Tibial artery (tissue), 4 donors: ENCODE results near the gene FARS2.

Source experiments
- DNase-seq, 2 donors: peaks; one replicate each; pipeline ENCODE4 v3.0.0-alpha.2; 2019
- H3K27ac ChIP-seq, 2 donors: fragments of 200-600 bp; sonication (generic) in 1 of 2; 1 replicate in 1 of 2; 2 replicates in 1 of 2; pipeline ENCODE4 v1.5.1; 2018 to 2019; ENCODE audit warnings: mild to moderate bottlenecking in 1 of 2
- H3K27me3 ChIP-seq, 2 donors: fragments of 200-600 bp; sonication (generic) in 1 of 2; one replicate each; pipeline versions ENCODE4 v1.5.1 to v1.6.0; 2016 to 2019
- H3K36me3 ChIP-seq, 3 donors: fragments of 200-600 bp; sonication (generic) in 2 of 3; one replicate each; pipeline ENCODE4 v1.5.1; 2016 to 2019; ENCODE audit warnings: mild to moderate bottlenecking in 2 of 3
- H3K4me1 ChIP-seq, 4 donors: fragments of 200-600 bp; sonication (generic) in 2 of 4; 1 replicate in 3 of 4; 2 replicates in 1 of 4; pipeline ENCODE4 v1.5.1; 2016 to 2019
- H3K4me3 ChIP-seq, 2 donors: fragments of 200-600 bp; sonication (generic) in 1 of 2; 1 replicate in 1 of 2; 2 replicates in 1 of 2; pipeline ENCODE4 v1.5.1; 2018 to 2019; ENCODE audit warnings: mild to moderate bottlenecking in 2 of 2
- H3K9me3 ChIP-seq, 3 donors: fragments of 200-600 bp; sonication (generic) in 1 of 3; one replicate each; pipeline ENCODE4 v1.5.1; 2016 to 2019
- intact Hi-C: fragments of 100-400 bp; cut with DNase I; formaldehyde crosslinking; loops from one replicate; pipeline ENCODE4 v1.15.0; 2023; ENCODE audit warnings: low total_unique reads
- TF ChIP-seq, protein P1 (sequence below), 2 experiments: fragments of 200-600 bp in 1 of 2; fragments of 450-650 bp in 1 of 2; IDR thresholded peaks; one replicate each; pipeline ENCODE4 v1.5.1; 2017 to 2019; ENCODE audit warnings: antibody characterized with exemption in 2 of 2, mild to moderate bottlenecking in 1 of 2, moderate library complexity in 1 of 2

The FARS2 gene

DNA sequence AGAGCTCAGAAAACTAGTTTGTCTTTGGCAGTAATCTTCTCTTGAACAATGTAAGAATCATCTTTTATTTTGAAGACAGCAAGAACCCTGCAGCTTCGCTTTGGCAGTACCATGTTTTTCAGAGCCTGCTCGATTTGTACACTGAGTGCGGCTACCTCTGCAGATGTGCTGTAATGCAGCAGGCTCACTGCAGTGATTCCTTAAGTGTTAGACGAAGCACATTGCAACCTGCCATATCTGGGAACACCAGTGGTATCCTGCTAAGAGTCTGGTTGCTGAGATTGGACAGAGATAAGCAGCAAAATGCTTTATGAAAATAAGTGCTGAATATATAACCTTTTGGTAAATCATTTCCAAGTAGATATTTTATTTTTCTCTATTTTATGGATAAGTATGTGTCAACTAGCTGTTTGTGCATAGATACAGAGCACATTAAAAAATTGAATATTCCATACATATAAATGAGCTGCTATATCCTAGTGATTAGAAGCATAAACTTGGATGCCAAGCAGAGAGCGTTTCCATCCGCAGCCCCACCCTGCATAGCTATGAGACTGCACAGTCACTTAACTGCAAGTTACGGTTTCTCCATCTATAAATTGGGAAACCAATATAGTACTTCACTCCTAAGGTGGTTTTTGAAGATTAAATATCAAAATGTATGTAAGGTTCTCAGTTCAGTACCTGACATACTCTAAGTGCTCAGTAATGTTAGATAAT is 328.3 kb downstream of the FARS2 start:
- Histone ChIP-seq H3K4me1 (no peaks in the 10 kb centered on the region), H3K9me3 (no peaks in the 10 kb centered on the region), H3K4me3 (no peak overlapping the region), H3K27me3 (no peaks in the 10 kb centered on the region), H3K27ac (no peak overlapping the region), H3K36me3 (no peaks in the 10 kb centered on the region)
- intact Hi-C loops = no loop called here
- no peak for DNase-seq
- TF ChIP-seq, protein P1, sequence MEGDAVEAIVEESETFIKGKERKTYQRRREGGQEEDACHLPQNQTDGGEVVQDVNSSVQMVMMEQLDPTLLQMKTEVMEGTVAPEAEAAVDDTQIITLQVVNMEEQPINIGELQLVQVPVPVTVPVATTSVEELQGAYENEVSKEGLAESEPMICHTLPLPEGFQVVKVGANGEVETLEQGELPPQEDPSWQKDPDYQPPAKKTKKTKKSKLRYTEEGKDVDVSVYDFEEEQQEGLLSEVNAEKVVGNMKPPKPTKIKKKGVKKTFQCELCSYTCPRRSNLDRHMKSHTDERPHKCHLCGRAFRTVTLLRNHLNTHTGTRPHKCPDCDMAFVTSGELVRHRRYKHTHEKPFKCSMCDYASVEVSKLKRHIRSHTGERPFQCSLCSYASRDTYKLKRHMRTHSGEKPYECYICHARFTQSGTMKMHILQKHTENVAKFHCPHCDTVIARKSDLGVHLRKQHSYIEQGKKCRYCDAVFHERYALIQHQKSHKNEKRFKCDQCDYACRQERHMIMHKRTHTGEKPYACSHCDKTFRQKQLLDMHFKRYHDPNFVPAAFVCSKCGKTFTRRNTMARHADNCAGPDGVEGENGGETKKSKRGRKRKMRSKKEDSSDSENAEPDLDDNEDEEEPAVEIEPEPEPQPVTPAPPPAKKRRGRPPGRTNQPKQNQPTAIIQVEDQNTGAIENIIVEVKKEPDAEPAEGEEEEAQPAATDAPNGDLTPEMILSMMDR (IDR thresholded peaks at IDR 0.05) = no peak

DNA sequence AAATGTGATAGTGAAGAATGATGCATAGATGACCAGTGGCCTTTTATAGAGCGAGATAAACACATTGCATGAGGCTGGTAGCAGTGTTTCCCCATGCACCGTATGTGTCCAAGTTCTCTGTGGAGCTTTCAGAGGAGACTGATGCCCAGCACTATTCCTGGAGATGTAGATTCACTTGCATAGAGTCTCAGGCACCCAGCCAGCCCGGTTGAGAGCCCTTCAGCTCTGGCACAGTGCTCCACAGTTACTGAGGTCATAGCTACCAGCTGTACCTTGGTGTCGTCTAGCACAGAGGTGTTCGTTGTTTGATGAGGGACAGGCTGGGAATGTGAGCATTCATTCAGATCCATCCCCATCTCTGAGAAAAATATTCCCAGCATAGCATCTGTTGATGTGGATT is 328.9 kb downstream of the FARS2 start:
- intact Hi-C loops = no loop called here
- no peaks in the 10 kb centered on the region for H3K9me3 ChIP-seq
- no peaks in the 10 kb centered on the region for H3K4me1 ChIP-seq
- no peaks in the 10 kb centered on the region for H3K27me3 ChIP-seq
- no peak overlapping the region for H3K27ac ChIP-seq
- DNase-seq = no peak
- no peaks in the 10 kb centered on the region for H3K36me3 ChIP-seq
- H3K4me3 ChIP-seq = no peak overlapping the region
- TF ChIP-seq, protein P1 (IDR thresholded peaks at IDR 0.05) = no peak

DNA sequence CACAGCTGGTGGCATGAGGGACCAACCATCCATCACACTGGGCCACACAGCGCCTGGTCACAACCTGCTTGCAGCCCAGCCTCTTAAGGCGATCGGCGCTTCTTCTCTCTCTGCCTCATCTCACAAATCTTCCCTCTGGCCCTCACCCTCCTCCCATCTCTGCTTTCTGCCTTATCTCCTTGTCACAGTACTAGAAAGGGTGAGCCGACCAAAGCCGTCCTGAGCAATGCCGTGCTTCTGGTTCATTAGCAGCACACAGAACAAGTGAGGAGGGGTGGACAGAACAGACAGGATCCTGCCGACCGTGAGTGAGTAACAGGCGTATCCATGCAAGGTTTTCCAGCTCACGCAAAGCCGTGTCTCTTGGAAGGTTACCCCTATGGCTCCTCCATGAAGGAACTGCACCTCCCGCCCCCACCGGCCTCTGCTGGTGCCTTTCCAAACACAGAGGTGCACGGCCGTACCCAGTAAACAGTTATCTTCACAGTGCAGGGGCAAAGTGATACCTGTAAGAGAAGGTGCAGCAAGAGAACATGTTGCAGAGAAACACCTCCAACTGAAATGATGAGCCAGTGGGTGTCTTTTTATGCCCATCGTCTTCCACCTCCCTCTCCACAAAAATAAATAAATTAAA is 331.7 kb downstream of the FARS2 start:
- H3K27ac ChIP-seq = no peak overlapping the region
- H3K4me3 ChIP-seq = no peak overlapping the region
- H3K9me3 ChIP-seq = no peaks in the 10 kb centered on the region
- intact Hi-C loops = no loop called here
- H3K36me3 ChIP-seq = no peaks in the 10 kb centered on the region
- H3K4me1 ChIP-seq = no peaks in the 10 kb centered on the region
- no peaks in the 10 kb centered on the region for H3K27me3 ChIP-seq
- TF ChIP-seq, protein P1 (IDR thresholded peaks at IDR 0.05) = no peak
- no peak for DNase-seq

DNA sequence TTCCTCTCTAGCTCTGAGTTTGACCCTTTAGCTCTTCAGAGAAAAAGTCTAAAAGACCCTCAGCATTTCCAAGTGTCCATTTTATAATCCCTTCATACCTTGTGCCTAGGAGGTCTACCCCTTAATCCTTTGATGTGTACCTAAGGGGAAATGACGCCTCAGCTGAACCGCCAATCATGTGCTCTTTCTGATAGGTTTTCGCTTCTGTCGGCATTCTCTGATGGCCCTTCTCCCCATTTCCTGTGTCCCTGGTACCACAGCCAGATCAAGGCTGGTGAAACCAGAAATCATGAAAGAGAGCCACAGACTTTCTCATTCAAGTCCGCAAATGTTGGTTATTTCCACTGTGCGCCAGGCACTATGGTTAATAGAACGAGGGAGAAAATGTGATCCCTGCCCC is 333.9 kb downstream of the FARS2 start:
- no peaks in the 10 kb centered on the region for H3K9me3 ChIP-seq
- no peaks in the 10 kb centered on the region for H3K4me1 ChIP-seq
- no peak overlapping the region for H3K27ac ChIP-seq
- TF ChIP-seq, protein P1 (IDR thresholded peaks at IDR 0.05) = no peak
- intact Hi-C loops = no loop called here
- DNase-seq = no peak
- no peak overlapping the region for H3K4me3 ChIP-seq
- no peaks in the 10 kb centered on the region for H3K27me3 ChIP-seq
- H3K36me3 ChIP-seq = no peaks in the 10 kb centered on the region

DNA sequence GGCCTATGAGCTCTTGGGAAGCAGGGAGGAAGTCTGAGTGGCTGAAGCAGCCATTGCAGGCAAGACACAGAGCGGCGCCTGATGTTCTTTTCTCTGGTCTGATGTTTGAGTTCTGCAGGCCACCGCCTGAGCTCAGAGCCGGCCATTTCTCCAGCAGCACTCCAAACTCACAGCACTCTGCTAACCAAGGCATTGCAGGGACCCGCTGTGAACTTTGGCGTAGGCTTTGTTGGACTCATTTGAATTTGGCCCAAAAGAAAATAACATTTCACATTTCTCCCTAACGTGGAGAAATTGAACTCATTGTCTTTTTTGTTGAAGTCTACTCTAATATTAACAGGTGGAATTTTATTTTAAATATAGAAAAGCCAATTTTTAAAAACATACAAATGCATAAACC is 336.1 kb downstream of the FARS2 start:
- no peak for DNase-seq

More for the DNA sequence above, 336.1 kb downstream of the FARS2 start:
- Histone ChIP-seq H3K4me3 (no peak overlapping the region), H3K36me3 (no peaks in the 10 kb centered on the region), H3K27me3 (no peaks in the 10 kb centered on the region), H3K4me1 (no peaks in the 10 kb centered on the region), H3K9me3 (no peaks in the 10 kb centered on the region), H3K27ac (no peak overlapping the region)
- TF ChIP-seq, protein P1 (IDR thresholded peaks at IDR 0.05) = no peak
- intact Hi-C loops = no loop called here
